Measurements from ENCODE around the gene PTPRF.

DNA sequence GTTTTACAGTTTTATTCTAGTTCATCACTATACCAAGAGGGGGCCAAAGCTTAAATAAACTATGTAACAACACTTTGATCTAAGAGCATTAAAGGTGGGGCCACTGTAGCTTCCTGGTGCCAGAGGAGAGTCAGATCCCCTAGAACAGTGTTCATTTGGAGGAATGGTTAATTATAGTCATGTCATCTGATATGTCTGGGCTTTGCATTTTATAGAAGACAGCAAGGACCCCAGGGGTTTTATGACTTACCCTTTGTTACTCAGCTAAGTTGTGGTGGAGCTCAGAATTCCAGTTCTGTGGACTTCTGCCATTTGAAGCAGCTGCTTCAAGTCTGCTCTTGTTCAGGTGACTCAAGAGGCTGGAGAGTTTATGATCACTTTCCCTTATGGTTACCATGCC lies 135.9 kb downstream of the PTPRF start:
- TF ChIP-seq HDGF (IDR thresholded peaks at IDR 0.05; ENCODE audit: borderline replicate concordance) (no peak), SP1 (IDR thresholded peaks at IDR 0.05) (no peak), ZNF384 (IDR thresholded peaks at IDR 0.05) (no peak), TARDBP (IDR thresholded peaks at IDR 0.05) (no peak), FOXM1 (IDR thresholded peaks at IDR 0.05; ENCODE audit: borderline replicate concordance) (no peak), FOXK2 (IDR thresholded peaks at IDR 0.05) (no peak), BHLHE40 (IDR thresholded peaks at IDR 0.05; ENCODE audit: borderline replicate concordance) (no peak), SUZ12 (IDR thresholded peaks at IDR 0.05) (no peak), ARNT (IDR thresholded peaks at IDR 0.05) (no peak), PKNOX1 (IDR thresholded peaks at IDR 0.05) (no peak)

Data from HEK293T (cell line).